Duodenal mucosa (tissue), 2 donors: Measurements from ENCODE around the gene CCDC201.
"Not testable (repeated sequence)": the region's sequence is repeated elsewhere in the genome, so short reads cannot be mapped to it uniquely, and the experiment has no call there.

Experiments used
- H3K27ac ChIP-seq: one replicate; pipeline ENCODE4 v1.7.0; 2013; ENCODE audit warnings: low read depth, low read length
- H3K27me3 ChIP-seq, 2 donors: one replicate each; pipeline ENCODE4 v1.7.0; 2013; ENCODE audit warnings: low read length in 2 of 2, control low read depth in 1 of 2; ENCODE audit not compliant: insufficient read depth in 2 of 2, control insufficient read depth in 1 of 2
- H3K36me3 ChIP-seq, 2 donors: one replicate each; pipeline ENCODE4 v1.7.0; 2013; ENCODE audit warnings: low read length in 2 of 2, control low read depth in 1 of 2; ENCODE audit not compliant: insufficient read depth in 2 of 2, control insufficient read depth in 1 of 2
- H3K4me1 ChIP-seq, 2 donors: one replicate each; pipeline ENCODE4 v1.7.0; 2013; ENCODE audit warnings: low read length in 2 of 2, control low read depth in 1 of 2; ENCODE audit not compliant: insufficient read depth in 2 of 2, control insufficient read depth in 1 of 2
- H3K4me3 ChIP-seq, 2 donors: one replicate each; pipeline ENCODE4 v1.7.0; 2013; ENCODE audit warnings: low read length in 2 of 2, low read depth in 1 of 2
- H3K9ac ChIP-seq, 2 donors: one replicate each; pipeline ENCODE4 v1.7.0; 2013; ENCODE audit warnings: low read length in 2 of 2, low read depth in 1 of 2
- H3K9me3 ChIP-seq, 2 donors: one replicate each; pipeline ENCODE4 v1.7.0; 2013; ENCODE audit warnings: low read length in 2 of 2, control low read depth in 1 of 2; ENCODE audit not compliant: control insufficient read depth in 1 of 2

Gene CCDC201

DNA sequence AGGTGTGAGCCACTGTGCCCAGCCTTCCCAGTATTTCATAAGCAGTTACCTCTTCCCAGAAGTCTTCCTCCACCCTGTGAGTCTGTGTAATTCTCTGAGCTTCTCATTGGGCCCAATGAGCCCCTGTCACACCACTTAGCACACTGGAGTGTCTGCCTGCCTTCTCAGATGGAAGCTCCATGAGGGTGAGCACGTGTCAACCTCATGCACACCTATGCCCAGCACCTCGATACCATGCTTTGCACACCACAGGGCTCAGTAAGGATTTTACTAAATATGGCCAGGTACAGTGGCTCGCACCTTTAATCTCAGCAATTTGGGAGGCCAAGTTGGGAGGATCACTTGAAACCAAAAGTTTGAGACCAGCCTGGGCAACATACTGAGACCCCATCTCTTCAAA lies 46.3 kb downstream of the CCDC201 start:
- not testable (repeated sequence) for H3K27ac ChIP-seq, H3K27me3 ChIP-seq, H3K9me3 ChIP-seq, H3K9ac ChIP-seq, H3K36me3 ChIP-seq, H3K4me3 ChIP-seq, H3K4me1 ChIP-seq

DNA sequence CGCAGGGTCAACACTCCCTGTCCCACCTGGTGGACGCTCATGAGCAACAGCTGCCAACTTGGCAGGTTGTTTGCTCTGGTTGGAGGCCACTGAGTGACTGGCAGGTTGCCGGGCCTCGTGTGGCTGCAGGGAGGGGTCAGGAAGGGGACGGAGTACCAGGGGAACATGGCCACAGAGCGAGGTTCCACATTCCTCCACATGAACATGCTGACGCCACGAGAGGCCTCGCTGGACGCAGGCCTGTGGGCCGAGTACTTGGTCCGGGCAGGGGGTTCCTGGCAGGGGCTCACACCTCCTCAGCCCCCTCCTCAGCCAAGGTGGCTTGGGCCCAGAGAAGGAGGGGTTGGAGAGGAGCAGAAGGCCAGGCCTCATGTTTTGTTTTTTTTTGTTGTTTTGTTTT lies 54.1 kb downstream of the CCDC201 start:
- H3K9ac ChIP-seq, H3K9me3 ChIP-seq, H3K27me3 ChIP-seq, H3K4me3 ChIP-seq, H3K36me3 ChIP-seq, H3K4me1 ChIP-seq, H3K27ac ChIP-seq: not testable (repeated sequence)

DNA sequence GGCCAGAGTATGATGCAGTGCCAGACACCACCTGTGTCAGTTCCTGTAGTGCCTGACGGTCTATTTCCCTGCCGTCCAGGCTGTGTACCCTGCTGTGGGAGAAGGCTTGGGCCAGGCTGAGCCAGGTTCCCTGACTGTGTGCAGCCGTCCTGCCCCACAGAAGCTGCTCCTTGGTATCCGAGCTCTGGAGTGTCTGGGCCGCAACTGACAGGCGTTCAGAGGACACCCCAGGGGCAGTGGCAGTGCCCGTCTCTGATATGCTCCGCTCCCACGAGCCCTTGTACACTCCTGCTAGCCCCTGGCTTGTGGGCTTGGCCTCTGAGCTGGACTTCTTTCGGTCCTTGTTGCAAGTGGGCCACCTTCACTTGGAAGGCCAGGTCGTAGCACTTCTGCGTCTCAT lies 55.0 kb downstream of the CCDC201 start:
- H3K27ac ChIP-seq, H3K4me1 ChIP-seq, H3K9me3 ChIP-seq, H3K36me3 ChIP-seq, H3K27me3 ChIP-seq, H3K9ac ChIP-seq, H3K4me3 ChIP-seq: not testable (repeated sequence)

DNA sequence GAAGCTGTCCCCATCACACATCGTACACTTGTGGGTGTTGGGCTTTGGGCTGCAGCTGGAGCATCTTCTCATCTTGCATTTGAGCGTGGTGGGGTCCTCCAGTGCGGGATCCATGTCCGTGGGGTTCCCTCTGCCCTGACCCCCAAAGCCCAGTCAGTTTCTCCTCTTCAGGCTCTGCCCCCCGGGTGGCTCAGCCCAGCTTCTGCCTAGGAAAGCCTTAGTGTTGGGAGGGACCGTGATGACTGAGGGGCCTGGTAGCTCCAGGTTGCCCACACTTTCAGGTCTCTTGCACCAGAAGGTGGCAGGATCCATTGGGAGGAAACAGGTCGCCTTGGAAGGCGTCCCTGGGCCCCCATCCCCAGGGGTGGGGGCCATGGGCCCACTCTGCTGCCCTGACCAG lies 55.9 kb downstream of the CCDC201 start:
- not testable (repeated sequence) for H3K4me3 ChIP-seq, H3K27me3 ChIP-seq, H3K27ac ChIP-seq, H3K9me3 ChIP-seq, H3K4me1 ChIP-seq, H3K36me3 ChIP-seq, H3K9ac ChIP-seq

DNA sequence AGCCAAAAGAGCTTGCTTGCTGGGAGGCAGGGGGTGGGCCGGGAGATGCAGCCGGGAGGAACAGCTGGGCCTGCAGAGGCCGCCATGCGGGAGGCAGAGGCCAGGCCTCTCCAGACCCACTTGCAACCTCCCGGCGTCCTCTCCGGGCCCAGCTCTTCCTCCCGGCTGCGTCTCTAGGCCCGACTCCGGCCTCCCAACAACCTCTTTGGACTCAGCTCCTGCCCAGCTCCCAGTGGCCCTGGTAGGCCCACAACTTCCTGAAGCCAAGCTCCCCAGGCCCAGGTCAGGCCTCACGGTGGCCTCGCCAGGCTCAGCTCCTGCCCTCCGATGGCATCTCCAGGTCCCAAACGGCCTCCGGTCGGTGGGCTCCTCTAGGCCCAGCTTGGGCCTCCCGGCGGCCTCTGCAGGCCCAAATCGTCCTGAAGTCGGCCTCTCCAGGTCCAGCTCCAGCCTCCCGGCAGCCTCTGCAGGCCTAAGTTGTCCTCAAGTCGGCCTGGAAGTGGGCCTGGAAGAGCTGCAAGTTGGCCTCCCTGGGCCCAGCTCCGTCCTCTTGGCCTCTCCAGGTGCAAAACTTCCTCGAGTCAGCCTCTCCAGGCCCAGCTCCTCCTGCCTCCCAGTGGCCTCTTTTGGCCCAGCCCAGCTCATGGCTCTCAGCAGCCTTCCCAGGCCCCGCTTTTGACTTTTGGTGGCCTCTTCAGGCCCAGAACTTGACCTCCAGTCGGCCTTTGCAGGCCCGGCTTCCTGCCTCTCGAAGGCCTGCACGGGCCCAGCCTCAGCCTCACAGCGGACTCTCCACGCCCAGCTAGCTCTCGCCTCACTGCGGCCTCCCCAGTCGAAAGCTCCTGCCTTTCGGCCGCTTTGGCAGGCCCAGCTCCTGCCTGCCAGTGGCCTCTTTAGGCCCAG lies 58.4 kb downstream of the CCDC201 start:
- H3K4me1 ChIP-seq, H3K9ac ChIP-seq, H3K27me3 ChIP-seq, H3K27ac ChIP-seq, H3K4me3 ChIP-seq, H3K36me3 ChIP-seq, H3K9me3 ChIP-seq: not testable (repeated sequence)

DNA sequence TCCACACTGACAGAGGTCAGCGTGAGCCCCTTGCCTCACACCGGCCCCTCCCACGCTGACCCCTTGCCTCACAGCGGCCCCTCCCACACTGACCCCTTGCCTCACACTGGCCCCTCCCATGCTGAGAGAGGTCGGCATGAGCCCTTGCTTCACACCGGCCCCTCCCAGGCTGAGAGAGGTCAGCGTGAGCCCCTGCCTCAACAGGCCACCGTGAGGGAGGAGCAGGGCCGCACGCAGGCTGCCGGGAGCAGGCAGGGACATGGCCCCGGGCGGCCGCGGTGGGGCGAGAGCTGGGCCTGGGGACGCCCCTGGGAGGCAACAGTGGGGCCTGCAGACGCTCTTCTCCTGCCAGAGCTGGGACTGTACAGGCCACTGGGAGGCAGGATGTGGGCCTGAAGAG lies 59.1 kb downstream of the CCDC201 start:
- H3K27me3 ChIP-seq, H3K36me3 ChIP-seq, H3K27ac ChIP-seq, H3K4me1 ChIP-seq, H3K4me3 ChIP-seq, H3K9ac ChIP-seq, H3K9me3 ChIP-seq: not testable (repeated sequence)

DNA sequence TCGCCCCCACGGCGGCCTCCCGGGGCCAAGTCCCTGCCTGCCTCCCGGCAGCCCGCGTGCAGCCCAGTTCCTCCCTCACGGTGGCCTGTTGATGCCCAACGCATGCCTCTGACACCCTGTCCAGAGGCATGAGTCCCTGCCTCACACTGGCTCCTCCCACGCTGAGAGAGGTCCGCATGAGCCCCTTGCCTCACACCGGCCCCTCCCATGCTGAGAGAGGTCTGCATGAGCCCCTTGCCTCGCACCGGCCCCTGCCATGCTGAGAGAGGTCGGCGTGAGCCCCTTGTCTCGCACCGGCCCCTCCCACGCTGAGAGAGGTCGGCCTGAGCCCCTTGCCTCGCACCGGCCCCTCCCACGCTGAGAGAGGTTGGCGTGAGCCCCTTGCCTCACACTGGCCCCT lies 59.9 kb downstream of the CCDC201 start:
- H3K27me3 ChIP-seq, result no peaks in the 10 kb centered on the region
- no peak overlapping the region for H3K9ac ChIP-seq
- no peaks in the 10 kb centered on the region for H3K36me3 ChIP-seq
- no peaks in the 10 kb centered on the region for H3K9me3 ChIP-seq
- H3K27ac ChIP-seq, result no peak overlapping the region
- no peaks in the 10 kb centered on the region for H3K4me1 ChIP-seq
- no peak overlapping the region for H3K4me3 ChIP-seq

DNA sequence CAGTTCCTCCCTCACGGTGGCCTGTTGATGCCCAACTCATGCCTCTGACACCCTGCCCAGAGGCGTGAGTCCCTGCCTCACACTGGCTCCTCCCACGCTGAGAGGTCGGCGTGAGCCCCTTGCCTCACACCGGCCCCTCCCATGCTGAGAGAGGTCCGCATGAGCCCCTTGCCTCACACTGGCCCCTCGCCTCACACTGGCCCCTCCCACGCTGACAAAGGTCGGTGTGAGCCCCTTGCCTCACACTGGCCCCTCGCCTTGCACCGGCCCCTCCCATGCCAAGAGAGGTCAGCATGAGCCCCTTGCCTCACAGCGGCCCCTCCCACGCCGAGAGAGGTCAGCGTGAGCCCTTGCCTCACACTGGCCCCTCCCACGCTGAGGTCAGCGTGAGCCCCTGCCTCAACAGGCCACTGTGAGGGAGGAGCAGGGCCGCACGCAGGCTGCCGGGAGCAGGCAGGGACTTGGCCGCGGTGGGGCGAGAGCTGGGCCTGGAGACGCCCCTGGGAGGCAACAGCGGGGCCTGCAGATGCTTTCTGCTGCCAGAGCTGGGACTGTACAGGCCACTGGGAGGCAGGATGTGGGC lies 61.1 kb downstream of the CCDC201 start:
- H3K27me3 ChIP-seq, H3K4me3 ChIP-seq, H3K27ac ChIP-seq, H3K4me1 ChIP-seq, H3K36me3 ChIP-seq, H3K9me3 ChIP-seq, H3K9ac ChIP-seq: not testable (repeated sequence)

DNA sequence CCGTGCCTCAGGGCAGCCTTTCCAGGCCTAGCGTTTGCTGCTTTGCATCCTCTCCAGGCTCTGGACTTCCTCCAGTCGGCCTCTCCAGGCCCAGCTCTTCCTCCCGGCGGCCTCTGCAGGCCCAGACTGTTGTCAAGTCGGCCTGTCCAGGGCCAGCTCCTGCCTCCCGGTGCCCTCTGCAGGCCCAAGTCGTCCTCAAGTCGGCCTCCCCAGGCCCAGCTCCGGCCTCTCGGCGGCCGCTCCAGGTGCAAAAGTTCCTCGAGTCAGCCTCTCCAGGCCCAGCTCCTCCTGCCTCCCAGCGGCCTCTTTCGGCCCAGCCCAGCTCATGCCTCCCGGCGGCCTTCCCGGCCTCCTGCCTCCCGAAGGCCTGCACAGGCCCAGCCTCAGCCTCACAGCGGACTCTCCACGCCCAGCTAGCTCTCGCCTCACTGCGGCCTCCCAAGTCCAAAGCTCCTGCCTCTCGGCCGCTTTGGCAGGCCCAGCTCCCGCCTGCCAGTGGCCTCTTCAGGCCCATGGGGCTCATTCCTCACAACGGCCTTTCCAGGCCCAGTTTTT lies 62.4 kb downstream of the CCDC201 start:
- not testable (repeated sequence) for H3K4me1 ChIP-seq, H3K27ac ChIP-seq, H3K9me3 ChIP-seq, H3K27me3 ChIP-seq, H3K36me3 ChIP-seq, H3K9ac ChIP-seq, H3K4me3 ChIP-seq
